ENCODE data around the gene CFAP90. TPM values are rescaled to one million over a fixed set of nuclear protein-coding genes. Genes with fewer than 3 reads are reported as not detected.

Gene CFAP90
- total and polyA plus RNA-seq, 2 donors from 2014 or later, result 3.6 to 7.7 TPM

GRCh38 chr5:7875151-7875550, 24.2 kb upstream of the CFAP90 start:
- H3K27me3 ChIP-seq (ENCODE audit: control insufficient read depth, insufficient read depth, low read length), result no peaks in the 10 kb centered on the region

GRCh38 chr5:7874639-7875038, 23.7 kb upstream of the CFAP90 start:
- H3K27ac ChIP-seq (ENCODE audit: low read depth in 2 of 2, low read length in 2 of 2), result no peak overlapping the region
- H3K36me3 ChIP-seq (ENCODE audit: control insufficient read depth in 2 of 3, insufficient read depth in 3 of 3, low read length in 3 of 3), result peaks cover 10 to 34% (median 13%) of the 10 kb centered on the region in 3 donors
- peaks cover 0 to 10% (median 8%) of the 10 kb centered on the region in 3 donors for H3K4me1 ChIP-seq (ENCODE audit: control insufficient read depth in 2 of 3, insufficient read depth in 2 of 3, low read depth in 1 of 3, low read length in 3 of 3)
- no peaks in the 10 kb centered on the region for H3K27me3 ChIP-seq (ENCODE audit: control insufficient read depth, insufficient read depth, low read length)
- no peak for DNase-seq
- H3K9me3 ChIP-seq (ENCODE audit: control insufficient read depth in 2 of 3, insufficient read depth in 1 of 3, low read length in 3 of 3), result peaks cover 0 to 2% (median 0%) of the 10 kb centered on the region in 3 donors
- intact Hi-C loops (cut with DNase I), result no loop called here
- no peak overlapping the region for H3K4me3 ChIP-seq (ENCODE audit: low read length in 3 of 3)
- TF ChIP-seq CTCF (IDR thresholded peaks at IDR 0.05; ENCODE audit: borderline replicate concordance, extremely low read depth, insufficient read depth), result no peak
- H3K9ac ChIP-seq (ENCODE audit: low read length in 3 of 3), result no peak overlapping the region
- FAIRE-seq, result no peak

More at GRCh38 chr5:7875151-7875550, 24.2 kb upstream of the CFAP90 start:
- no peak for TF ChIP-seq CTCF (IDR thresholded peaks at IDR 0.05; ENCODE audit: borderline replicate concordance, extremely low read depth, insufficient read depth)
- DNase-seq (no peak), FAIRE-seq (no peak)
- Histone ChIP-seq H3K27ac (ENCODE audit: low read depth in 2 of 2, low read length in 2 of 2) (no peak overlapping the region), H3K9ac (ENCODE audit: low read length in 3 of 3) (no peak overlapping the region), H3K4me1 (ENCODE audit: control insufficient read depth in 2 of 3, insufficient read depth in 2 of 3, low read depth in 1 of 3, low read length in 3 of 3) (peaks cover 0 to 10% (median 8%) of the 10 kb centered on the region in 3 donors), H3K9me3 (ENCODE audit: control insufficient read depth in 2 of 3, insufficient read depth in 1 of 3, low read length in 3 of 3) (peaks cover 0 to 7% (median 0%) of the 10 kb centered on the region in 3 donors), H3K36me3 (ENCODE audit: control insufficient read depth in 2 of 3, insufficient read depth in 3 of 3, low read length in 3 of 3) (peaks cover 12 to 39% (median 17%) of the 10 kb centered on the region in 3 donors), H3K4me3 (ENCODE audit: low read length in 3 of 3) (no peak overlapping the region)
- intact Hi-C loops (cut with DNase I), result no loop called here

- intact Hi-C loops (cut with DNase I), result no loop called here
- Histone ChIP-seq H3K27ac (ENCODE audit: low read depth in 2 of 2, low read length in 2 of 2) (no peak overlapping the region), H3K4me1 (ENCODE audit: control insufficient read depth in 2 of 3, insufficient read depth in 2 of 3, low read depth in 1 of 3, low read length in 3 of 3) (peaks cover 0 to 10% (median under 1%) of the 10 kb centered on the region in 3 donors), H3K4me3 (ENCODE audit: low read length in 3 of 3) (no peak overlapping the region), H3K36me3 (ENCODE audit: control insufficient read depth in 2 of 3, insufficient read depth in 3 of 3, low read length in 3 of 3) (peaks cover 7 to 25% (median 10%) of the 10 kb centered on the region in 3 donors), H3K9me3 (ENCODE audit: control insufficient read depth in 2 of 3, insufficient read depth in 1 of 3, low read length in 3 of 3) (no peaks in the 10 kb centered on the region), H3K9ac (ENCODE audit: low read length in 3 of 3) (no peak overlapping the region), H3K27me3 (ENCODE audit: control insufficient read depth, insufficient read depth, low read length) (no peaks in the 10 kb centered on the region)
- FAIRE-seq (no peak), DNase-seq (no peak)
- no peak for TF ChIP-seq CTCF (IDR thresholded peaks at IDR 0.05; ENCODE audit: borderline replicate concordance, extremely low read depth, insufficient read depth)
Observed at GRCh38 chr5:7873216-7873615, 22.3 kb upstream of the CFAP90 start.
